GM12864 (cell line): ENCODE measurements around the gene SMIM31.
A peak's percentile ranks its signal among the peaks of the same experiment; 100 is the strongest.

Experiments used
- DNase-seq: peaks from one replicate; pipeline ENCODE4 v3.0.0-alpha.2; 2011; ENCODE audit warnings: low read depth
- H3K4me3 ChIP-seq: 2 replicates; pipeline ENCODE4 v1.5.1; 2011; ENCODE audit warnings: mild to moderate bottlenecking, low read depth, low read length, control low read depth
- TF ChIP-seq, protein P1 (sequence below): IDR thresholded peaks from 2 replicates; pipeline ENCODE4 v1.5.1; 2011; ENCODE audit warnings: low read depth, mild to moderate bottlenecking, moderate library complexity, low read length, control low read depth, inconsistent platforms; ENCODE audit errors: missing control alignments

SMIM31 gene

GRCh38 chr4:164779811-164780216, 25.9 kb downstream of the SMIM31 start:
- peak; percentile 4 for DNase-seq
- no peak overlapping the region for H3K4me3 ChIP-seq
- TF ChIP-seq, protein P1, sequence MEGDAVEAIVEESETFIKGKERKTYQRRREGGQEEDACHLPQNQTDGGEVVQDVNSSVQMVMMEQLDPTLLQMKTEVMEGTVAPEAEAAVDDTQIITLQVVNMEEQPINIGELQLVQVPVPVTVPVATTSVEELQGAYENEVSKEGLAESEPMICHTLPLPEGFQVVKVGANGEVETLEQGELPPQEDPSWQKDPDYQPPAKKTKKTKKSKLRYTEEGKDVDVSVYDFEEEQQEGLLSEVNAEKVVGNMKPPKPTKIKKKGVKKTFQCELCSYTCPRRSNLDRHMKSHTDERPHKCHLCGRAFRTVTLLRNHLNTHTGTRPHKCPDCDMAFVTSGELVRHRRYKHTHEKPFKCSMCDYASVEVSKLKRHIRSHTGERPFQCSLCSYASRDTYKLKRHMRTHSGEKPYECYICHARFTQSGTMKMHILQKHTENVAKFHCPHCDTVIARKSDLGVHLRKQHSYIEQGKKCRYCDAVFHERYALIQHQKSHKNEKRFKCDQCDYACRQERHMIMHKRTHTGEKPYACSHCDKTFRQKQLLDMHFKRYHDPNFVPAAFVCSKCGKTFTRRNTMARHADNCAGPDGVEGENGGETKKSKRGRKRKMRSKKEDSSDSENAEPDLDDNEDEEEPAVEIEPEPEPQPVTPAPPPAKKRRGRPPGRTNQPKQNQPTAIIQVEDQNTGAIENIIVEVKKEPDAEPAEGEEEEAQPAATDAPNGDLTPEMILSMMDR: peak; percentile 97

- TF ChIP-seq, protein P1: no peak
- no peak for DNase-seq
Observed at GRCh38 chr4:164780839-164781238, 26.9 kb downstream of the SMIM31 start.

DNA sequence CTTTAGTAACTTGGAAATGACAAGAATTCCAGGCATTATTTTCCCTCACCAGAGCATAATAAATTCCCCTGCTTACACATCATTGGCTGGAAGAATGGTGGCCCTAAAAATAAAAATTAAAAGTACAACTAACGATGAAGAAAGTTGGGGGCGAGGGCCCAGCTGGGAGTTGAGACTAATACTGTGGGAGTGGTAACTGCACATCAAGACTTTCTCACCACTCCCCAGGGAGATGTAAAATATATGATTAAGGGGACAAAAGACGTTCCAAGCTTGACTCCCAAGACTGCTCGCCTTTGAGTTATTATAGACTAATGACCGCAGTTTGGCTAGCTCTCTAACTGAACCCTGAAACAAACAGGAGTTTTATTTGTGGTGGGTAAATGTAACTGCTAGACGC, 30.0 kb downstream of the SMIM31 start:
- no peak for DNase-seq
- TF ChIP-seq, protein P1: no peak
- H3K4me3 ChIP-seq: no peak overlapping the region

More at GRCh38 chr4:164780839-164781238, 26.9 kb downstream of the SMIM31 start:
- H3K4me3 ChIP-seq: no peak overlapping the region

GRCh38 chr4:164789047-164789446, 35.1 kb downstream of the SMIM31 start:
- H3K4me3 ChIP-seq: no peak overlapping the region
- no peak for DNase-seq
- TF ChIP-seq, protein P1: no peak

- DNase-seq: no peak
- H3K4me3 ChIP-seq: no peak overlapping the region
- TF ChIP-seq, protein P1: no peak
Observed at GRCh38 chr4:164790249-164790648, 36.3 kb downstream of the SMIM31 start.

DNA sequence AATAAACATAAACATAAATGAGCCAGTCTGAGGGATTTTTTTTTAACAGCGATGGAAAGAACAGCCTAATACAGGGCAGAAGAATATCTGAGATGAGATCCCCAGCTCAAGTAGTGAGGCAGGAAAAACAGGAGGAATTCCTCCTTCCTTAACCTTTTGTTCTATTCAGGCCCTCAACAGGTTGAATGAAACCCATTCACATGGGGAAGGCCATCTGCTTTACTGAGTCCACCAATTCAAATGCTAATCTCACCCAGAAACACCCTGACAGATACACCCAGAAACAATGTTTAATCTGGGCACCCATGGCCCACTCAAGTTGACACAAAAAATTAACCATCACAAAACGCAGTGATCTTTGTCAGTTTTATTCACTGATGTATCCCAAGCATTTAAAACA, 45.5 kb downstream of the SMIM31 start:
- TF ChIP-seq, protein P1: no peak
- DNase-seq: no peak
- H3K4me3 ChIP-seq: no peak overlapping the region

GRCh38 chr4:164800786-164801185, 46.9 kb downstream of the SMIM31 start:
- TF ChIP-seq, protein P1: no peak
- H3K4me3 ChIP-seq: no peak overlapping the region
- no peak for DNase-seq
